Stimulated activated CD8-positive, alpha-beta memory T cell treated with anti-CD3 and anti-CD28 coated beads, Interleukin-15, amount 100 ng/mL, for 48 hours (primary cell): ENCODE measurements around the gene LMNA.
"Not testable (repeated sequence)": the region's sequence is repeated elsewhere in the genome, so short reads cannot be mapped to it uniquely, and the experiment has no call there.

Source experiments
- DNase-seq, 2 donors: peaks; one replicate each; pipeline ENCODE4 v3.0.0-alpha.2; 2020; ENCODE audit warnings: low read depth in 2 of 2

Gene LMNA

GRCh38 chr1:156114101-156114918 lies at the start of gene LMNA:
TSS of gene LMNA (plus strand) at chr1:156114711. CDS start at chr1:156114919, 208 bp downstream.
- DNase-seq = peak; percentile 76 to 77

- no peak for DNase-seq
Observed at GRCh38 chr1:156065212-156065611, 49.3 kb upstream of the LMNA start.

DNA sequence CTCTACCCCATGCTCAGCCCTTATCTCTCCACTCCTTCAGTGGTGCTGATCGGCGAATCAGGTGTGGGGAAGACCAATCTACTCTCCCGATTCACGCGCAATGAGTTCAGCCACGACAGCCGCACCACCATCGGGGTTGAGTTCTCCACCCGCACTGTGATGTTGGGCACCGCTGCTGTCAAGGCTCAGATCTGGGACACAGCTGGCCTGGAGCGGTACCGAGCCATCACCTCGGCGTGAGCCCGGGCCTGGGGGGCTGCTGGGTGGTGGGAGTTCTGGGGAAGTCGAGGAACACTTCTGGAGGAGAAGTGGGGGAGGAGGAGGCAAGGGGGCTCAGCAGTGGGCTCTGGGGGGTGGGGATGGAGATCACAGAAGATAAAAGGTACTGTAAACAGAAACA lies 48.6 kb upstream of the LMNA start:
- no peak for DNase-seq

DNA sequence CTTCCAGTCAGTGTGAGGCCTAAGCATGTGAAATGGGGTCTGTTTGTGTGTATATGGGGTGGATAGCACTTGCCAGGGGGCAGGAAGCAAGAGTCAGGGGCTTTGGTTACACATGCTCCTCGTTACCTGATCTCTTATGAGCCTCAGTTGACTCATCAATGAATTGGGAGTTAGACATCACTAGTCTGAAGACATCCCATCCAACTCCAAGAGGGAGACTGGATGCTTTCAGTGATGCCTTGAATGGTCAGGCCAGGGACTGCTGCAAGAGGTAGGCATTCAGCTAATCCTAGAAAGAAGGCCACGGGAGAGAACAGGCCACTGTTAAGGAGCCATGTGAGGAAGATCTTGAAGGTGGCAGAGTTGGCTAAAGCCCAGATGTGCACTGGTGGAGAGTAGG lies 47.2 kb upstream of the LMNA start:
- DNase-seq = no peak

DNA sequence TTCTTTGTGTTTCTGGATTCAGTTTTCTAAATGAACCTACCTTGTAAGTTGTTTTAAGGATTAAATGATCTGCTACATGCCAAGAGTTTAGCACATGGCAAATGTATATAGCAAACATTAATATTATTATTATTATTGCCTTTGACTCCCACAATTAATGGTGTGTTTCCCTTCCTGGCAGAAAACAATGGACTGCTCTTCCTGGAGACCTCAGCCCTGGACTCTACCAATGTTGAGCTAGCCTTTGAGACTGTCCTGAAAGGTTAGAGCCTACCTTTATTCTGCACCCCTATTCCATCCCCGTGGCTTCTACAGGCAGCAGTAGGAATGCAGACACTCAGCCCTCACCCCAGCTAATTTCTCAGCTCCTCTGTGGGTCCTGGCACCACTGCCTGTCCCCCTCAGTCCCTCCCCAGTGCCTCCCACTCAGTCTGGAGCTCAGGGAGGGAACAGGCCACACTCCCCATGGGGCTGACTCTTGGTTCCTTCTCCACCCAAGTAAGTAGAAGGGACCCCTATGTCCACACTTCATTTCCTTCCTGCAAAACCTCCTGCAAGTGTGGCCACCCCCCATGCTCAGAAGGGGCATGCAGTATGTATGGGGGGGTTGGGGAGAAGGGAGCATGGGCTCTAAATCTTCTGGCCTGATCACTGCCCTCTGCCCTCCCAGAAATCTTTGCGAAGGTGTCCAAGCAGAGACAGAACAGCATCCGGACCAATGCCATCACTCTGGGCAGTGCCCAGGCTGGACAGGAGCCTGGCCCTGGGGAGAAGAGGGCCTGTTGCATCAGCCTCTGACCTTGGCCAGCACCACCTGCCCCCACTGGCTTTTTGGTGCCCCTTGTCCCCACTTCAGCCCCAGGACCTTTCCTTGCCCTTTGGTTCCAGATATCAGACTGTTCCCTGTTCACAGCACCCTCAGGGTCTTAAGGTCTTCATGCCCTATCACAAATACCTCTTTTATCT lies 44.7 kb upstream of the LMNA start:
- no peak for DNase-seq

- no peak for DNase-seq
Observed at GRCh38 chr1:156070548-156070947, 44.0 kb upstream of the LMNA start.

GRCh38 chr1:156071332-156071816 lies 43.1 kb upstream of the LMNA start:
- DNase-seq = not testable (repeated sequence)

DNA sequence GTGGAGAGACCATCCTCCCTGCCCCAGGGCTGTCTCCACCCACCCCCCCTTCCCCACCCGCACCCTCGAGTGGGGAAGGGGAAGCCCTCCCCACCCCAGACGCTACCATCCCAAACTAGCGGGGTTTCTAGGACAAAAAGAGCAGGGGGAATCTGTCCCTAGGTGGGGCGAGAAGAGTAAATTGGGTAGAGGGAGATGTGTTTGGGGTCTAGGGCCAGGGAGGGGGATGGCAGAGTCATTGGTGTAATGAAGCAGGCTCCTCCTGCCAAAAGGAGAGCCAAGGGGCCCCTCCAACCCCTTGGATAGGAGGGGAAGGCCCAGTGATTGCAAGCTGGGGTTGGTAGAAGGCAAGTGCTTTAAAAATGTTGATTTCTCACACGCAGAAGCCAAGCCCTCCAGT lies 42.3 kb upstream of the LMNA start:
- DNase-seq = no peak

- DNase-seq = no peak
Observed at GRCh38 chr1:156073110-156073687, 41.3 kb upstream of the LMNA start.

DNA sequence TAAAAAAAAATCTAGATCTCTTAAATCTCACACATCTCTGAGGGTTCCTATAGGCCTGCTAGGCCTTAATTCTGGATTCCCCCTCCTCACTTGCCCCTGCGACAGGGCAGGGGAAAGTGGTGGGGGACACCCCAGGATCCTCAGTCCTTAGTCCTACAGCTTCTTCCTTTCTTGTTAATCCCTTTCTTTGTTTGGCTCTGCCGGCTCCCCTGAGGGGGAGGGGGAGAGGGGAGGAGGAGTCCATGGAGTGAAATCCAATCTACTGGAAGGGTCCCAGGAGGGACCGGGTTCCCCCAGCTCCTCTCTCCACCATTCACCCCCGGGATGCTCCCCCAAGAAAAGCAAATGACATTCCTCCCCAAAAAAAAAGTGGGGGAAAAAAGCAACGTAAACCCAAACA lies 40.8 kb upstream of the LMNA start:
- no peak for DNase-seq

GRCh38 chr1:156074661-156075060 lies 39.9 kb upstream of the LMNA start:
- DNase-seq = no peak

GRCh38 chr1:156075162-156075561 lies 39.3 kb upstream of the LMNA start:
- DNase-seq = no peak

DNA sequence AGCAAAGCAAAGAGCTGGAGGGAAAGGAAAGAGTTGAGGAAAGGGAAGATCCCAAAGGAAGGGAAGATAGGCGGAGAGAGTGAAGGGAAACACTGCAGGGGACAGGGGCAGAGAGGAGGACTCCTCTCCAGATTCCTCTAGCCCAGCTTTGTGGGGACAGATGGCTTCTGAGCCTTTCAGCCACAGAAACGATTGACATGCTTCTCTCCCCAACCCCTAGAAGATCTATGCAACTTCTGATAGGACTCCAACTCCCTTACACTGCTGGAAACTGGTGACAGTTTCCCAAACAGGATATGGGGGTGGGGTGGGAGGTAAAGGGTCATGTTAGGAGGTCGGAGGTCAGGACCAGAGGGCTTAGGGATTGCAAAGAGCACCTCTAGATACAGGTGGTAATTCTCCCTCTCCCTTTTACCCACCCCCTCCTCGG lies 38.7 kb upstream of the LMNA start:
- no peak for DNase-seq

- DNase-seq = peak in 1 of 2 donors; percentile 25
Observed at GRCh38 chr1:156076609-156077429, 37.7 kb upstream of the LMNA start.

GRCh38 chr1:156077430-156077760 lies 37.1 kb upstream of the LMNA start:
- no peak for DNase-seq

DNA sequence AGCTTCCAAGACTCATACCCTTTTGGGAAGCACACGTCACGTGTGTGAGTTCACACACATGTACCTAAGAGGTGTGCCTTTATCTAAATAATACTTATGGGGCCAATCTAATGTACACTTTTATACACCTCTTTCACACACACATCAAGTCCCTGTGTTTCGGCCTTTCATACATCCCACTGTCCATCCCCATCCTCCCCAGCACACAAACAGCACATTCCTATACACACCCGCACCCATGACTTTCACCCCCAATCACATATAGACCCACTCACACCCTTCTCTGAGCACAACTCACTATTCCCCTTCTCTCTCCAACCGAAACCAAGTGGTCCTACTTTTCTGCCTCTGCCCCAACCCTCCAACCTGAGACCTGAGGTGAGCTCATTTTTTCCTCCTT lies 35.8 kb upstream of the LMNA start:
- no peak for DNase-seq

DNA sequence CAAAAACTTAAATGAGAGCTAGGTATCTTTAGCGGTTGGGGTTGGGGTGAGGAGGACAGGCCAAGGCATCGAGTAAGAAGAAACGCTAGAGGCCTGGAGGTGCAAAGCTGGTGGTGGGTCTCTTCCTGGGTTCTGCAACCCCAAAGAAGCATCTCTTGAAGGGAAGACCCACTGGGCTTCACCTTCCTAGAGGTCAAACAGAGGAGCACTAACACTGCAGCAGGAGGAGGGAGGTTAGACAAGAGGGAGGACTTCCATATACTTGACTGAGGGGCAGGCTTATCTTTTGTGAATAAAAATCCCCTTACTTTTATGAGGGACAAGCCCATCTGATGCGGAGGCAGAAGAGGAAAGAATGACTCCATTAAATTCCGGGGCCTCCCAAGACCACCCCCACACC lies 34.7 kb upstream of the LMNA start:
- DNase-seq = no peak

DNA sequence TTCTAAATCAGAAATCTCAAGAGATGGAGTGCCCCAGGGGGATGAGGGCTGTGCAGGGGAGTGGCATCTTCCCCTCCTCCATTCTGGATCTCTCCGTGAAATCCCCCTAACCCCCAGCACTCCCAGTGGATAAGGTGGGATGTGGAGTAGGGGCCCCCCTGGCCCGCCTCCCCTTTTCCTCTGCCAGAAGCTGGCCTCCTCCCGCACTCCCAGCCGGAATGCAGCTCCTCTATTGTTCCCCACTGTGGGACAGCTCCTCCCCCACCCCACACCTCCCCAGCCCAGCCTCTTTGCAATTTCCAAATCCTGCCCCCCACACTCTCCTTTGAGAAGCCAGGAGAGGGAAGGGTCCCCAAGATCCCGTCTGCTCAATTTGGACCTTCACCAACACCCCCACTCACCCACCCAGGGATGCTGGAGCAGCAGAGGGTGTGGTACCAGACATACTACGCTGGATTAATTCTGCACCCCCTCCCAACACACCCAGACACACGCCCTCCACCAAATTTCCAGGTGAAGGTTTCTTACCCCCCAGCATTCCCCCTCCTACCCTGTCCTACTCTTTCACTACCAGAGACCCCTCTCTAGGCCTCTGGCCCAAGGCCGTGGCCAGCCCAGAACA lies 34.2 kb upstream of the LMNA start:
- no peak for DNase-seq

DNA sequence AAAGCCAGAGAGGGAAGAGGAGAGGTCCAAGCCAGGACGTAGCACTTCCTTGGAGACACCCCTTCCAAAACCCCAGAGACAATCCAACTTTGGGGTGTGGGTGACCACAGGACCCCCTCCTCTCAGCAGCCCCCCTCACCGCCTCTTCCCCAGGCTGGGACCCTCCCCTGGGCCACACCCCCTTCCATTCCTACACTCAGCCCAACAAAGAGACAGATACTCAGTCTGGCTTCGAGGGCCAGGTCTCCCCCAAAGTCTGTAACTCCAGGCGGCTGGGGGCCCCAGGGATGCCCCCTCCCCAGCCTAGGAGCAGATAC lies 33.7 kb upstream of the LMNA start:
- no peak for DNase-seq

- no peak for DNase-seq
Observed at GRCh38 chr1:156081180-156081916, 33.2 kb upstream of the LMNA start.
